GM18498 (cell line): ENCODE data around the gene RIPK3.

Source experiments
- ATAC-seq: cut with Tn5 transposase; IDR thresholded peaks from one replicate; pipeline ENCODE4 v1.9.1; 2021; ENCODE audit warnings: mild to moderate bottlenecking, moderate library complexity; ENCODE audit not compliant: unreplicated experiment

The RIPK3 gene

DNA sequence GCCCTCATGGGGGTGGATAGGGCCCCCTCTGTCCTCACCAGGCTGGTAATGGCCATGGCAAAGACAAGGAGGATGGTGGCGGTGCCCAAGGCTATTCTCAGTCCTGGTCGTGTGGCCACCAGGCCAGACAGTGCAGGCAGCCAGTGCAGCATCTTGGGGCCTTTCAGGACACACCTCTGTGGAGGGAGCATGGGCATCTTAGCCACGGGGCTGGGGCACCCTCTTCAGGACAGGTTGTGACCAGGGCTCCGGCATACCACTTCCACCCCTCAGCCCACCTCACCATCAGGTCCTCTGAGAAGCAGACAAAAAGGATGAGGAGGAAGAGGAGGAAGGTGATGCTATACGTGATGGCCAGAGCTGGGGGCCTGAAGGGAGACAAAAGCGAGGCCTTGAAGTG lies 15.8 kb downstream of the RIPK3 start:
- no peak for ATAC-seq

DNA sequence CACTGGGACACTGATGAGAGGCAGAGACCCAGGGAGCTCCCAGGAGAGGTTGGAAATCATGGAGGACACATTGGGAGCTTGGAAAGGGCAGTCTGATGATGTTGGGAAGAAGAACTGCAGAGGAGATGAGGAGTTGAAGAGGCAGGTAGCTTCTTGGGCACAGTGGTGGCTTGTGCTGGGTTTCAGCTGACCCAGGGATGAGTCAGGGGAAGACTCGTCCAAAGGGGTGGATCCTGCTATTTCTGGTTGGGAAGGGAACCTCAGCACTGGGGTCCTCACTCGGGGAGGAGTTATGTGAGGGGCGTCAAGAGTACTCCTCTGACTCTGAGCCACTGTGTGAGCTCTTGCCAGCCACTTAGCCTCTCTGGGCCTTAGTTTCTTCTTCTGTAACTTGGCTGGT lies 16.4 kb downstream of the RIPK3 start:
- no peak for ATAC-seq

- no peak for ATAC-seq
Observed at GRCh38 chr14:24322672-24323071, 17.1 kb downstream of the RIPK3 start.

DNA sequence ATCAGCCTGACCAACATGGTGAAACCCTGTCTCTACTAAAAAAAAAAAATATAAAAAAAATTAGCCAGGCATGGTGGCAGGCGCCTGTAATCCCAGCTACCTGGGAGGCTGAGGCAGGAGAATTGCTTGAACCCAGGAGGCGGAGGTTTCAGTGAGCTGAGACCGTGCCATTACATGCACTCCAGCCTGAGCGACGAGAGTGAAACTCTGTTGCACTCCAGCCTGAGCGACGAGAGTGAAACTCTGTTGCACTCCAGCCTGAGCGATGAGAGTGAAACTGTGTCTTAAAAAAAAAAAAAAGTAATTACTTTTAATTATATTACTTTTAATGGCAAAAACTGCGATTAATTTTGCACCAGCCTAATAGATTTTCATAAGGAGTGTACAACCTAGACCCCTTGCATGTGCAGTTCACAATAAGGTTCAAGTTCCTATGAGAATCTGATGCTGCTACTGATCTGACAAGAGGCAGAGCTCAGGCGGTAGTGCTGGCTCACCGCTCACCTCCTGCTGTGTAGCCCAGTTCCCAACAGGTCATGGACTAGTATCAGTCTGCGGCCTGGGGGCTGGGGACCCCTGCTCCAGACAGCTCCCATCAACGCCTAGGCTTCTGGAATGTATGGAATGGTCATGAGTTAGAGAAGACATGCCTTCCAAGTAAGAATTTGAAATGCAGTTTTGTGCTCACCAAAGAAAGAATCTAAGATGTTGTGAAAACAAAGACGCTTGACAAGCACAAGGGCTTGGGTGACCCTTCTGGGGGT lies 18.4 kb downstream of the RIPK3 start:
- no peak for ATAC-seq

GRCh38 chr14:24317141-24317928 lies 22.5 kb downstream of the RIPK3 start:
- no peak for ATAC-seq

DNA sequence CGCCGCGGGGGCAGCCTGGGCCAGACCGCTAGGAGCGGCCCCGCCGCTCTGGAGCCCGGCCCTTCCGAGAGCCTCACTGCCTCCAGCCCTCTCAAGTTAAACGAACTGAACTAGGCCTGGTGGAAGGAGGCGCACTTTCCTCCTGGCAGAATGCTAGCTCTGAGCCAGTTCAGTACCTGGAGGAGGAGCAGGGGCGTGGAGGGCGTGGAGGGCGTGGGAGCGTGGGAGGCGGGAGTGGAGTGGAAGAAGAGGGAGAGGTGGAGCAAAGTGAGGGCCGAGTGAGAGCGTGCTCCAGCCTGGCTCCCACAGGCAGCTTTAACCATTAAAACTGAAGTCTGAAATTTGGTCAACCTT lies 23.2 kb downstream of the RIPK3 start:
- no peak for ATAC-seq

DNA sequence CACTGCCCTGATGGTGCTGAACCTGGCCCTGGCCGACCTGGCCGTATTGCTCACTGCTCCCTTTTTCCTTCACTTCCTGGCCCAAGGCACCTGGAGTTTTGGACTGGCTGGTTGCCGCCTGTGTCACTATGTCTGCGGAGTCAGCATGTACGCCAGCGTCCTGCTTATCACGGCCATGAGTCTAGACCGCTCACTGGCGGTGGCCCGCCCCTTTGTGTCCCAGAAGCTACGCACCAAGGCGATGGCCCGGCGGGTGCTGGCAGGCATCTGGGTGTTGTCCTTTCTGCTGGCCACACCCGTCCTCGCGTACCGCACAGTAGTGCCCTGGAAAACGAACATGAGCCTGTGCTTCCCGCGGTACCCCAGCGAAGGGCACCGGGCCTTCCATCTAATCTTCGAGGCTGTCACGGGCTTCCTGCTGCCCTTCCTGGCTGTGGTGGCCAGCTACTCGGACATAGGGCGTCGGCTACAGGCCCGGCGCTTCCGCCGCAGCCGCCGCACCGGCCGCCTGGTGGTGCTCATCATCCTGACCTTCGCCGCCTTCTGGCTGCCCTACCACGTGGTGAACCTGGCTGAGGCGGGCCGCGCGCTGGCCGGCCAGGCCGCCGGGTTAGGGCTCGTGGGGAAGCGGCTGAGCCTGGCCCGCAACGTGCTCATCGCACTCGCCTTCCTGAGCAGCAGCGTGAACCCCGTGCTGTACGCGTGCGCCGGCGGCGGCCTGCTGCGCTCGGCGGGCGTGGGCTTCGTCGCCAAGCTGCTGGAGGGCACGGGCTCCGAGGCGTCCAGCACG lies 23.8 kb downstream of the RIPK3 start:
- ATAC-seq = no peak

GRCh38 chr14:24315243-24315806 lies 24.5 kb downstream of the RIPK3 start:
- ATAC-seq = no peak

- no peak for ATAC-seq
Observed at GRCh38 chr14:24314377-24315193, 25.2 kb downstream of the RIPK3 start.

DNA sequence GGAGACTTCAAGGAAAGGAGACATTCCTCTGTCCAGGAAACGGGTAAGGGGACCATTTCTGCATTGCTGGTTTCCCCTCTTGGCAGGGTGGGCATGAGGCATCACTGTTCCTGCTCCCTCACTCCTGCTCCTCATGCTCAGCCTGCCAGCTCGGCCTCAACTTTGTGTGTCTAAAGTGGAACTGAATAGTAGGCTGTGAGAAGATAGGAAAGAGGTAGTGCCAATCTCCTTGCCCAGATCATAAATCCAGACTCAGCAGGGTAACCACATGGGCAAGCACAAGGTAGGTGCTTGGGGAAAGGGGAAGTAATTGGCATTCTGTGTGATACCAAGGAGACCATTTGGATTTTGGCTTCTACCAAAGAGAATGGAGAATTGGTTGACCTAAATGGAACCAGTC lies 25.9 kb downstream of the RIPK3 start:
- no peak for ATAC-seq

DNA sequence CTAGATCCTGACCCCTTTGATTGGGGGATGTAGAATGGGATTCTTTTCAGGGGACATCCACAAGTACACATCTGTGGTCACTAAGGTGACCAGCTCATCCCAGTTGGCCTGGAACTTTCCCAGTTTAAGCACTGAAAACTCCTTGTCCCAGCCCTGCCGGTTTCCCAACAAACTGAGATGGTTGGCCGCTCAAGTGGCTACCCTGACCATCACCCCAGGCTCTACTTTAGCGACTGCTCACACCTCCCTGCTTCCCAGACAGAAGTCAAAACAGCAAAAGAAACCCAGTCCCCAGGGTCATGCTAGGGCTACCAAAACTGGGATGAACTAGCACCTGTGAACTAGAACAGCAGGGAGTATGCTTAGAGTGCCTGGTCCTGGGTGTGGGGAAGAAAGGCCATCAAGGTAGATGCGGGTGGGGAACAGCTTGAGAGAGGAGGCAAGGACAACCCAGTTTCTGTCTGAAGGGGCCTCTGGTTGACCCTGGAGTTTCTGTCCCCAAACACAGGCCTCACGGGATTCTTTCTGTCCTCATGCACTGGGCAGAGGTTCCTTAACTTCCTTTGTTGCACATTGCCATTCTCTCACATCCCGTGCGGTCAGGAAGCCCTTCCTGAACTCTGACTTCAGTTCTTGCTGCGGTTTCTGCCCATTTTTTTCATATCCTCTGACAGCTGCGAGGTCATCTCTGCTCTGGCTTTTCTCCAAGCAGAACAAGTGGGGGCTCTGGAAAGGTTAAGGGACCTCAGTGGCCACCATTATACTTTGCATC lies 26.9 kb downstream of the RIPK3 start:
- no peak for ATAC-seq

GRCh38 chr14:24311837-24312615 lies 27.8 kb downstream of the RIPK3 start:
- ATAC-seq = no peak

DNA sequence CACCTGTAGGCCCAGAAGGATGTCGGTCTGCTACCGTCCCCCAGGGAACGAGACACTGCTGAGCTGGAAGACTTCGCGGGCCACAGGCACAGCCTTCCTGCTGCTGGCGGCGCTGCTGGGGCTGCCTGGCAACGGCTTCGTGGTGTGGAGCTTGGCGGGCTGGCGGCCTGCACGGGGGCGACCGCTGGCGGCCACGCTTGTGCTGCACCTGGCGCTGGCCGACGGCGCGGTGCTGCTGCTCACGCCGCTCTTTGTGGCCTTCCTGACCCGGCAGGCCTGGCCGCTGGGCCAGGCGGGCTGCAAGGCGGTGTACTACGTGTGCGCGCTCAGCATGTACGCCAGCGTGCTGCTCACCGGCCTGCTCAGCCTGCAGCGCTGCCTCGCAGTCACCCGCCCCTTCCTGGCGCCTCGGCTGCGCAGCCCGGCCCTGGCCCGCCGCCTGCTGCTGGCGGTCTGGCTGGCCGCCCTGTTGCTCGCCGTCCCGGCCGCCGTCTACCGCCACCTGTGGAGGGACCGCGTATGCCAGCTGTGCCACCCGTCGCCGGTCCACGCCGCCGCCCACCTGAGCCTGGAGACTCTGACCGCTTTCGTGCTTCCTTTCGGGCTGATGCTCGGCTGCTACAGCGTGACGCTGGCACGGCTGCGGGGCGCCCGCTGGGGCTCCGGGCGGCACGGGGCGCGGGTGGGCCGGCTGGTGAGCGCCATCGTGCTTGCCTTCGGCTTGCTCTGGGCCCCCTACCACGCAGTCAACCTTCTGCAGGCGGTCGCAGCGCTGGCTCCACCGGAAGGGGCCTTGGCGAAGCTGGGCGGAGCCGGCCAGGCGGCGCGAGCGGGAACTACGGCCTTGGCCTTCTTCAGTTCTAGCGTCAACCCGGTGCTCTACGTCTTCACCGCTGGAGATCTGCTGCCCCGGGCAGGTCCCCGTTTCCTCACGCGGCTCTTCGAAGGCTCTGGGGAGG lies 28.9 kb downstream of the RIPK3 start, which contains the start of gene LTB4R:
LTB4R (plus strand) TSS at position 857 of the 959 bp plus-strand sequence. CDS start 4,150 bp downstream, outside the sequence.
- ATAC-seq = peak; percentile 64

DNA sequence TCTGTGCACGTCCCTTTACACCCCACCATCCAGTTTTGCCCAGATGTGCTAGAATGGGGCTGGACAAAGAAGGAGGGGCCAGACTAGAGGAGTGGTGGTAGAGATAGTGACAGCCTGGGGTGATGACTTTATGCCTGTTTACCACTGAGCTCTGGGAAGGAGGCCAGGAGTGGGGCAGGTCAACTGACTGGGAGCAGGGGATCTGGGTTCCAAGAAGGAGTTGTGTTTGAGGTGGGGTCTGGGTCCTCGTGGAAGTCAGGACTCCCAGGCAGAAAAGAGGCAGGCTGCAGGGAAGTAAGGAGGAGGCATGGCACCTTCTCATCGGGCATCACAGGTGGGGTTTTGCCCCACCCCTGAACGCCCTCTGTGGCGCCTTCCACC lies 29.5 kb downstream of the RIPK3 start:
- ATAC-seq = no peak

- ATAC-seq = no peak
Observed at GRCh38 chr14:24309538-24310264, 30.1 kb downstream of the RIPK3 start, which contains the start of gene LTB4R2. Gene LTB4R2, plus strand, starts transcription at chr14:24310140. Its CDS starts 525 bp downstream, at chr14:24310665.

- no peak for ATAC-seq
Observed at GRCh38 chr14:24308342-24309124, 31.3 kb downstream of the RIPK3 start.
